AG09319 (cell line): ENCODE data around the gene IGFLR1.

Source experiments
- DNase-seq: peaks from one replicate; pipeline ENCODE4 v3.0.0-alpha.2; 2010; ENCODE audit warnings: low read depth; ENCODE audit errors: extremely low read depth
- CTCF ChIP-seq: IDR thresholded peaks from 2 replicates; pipeline ENCODE4 v1.5.1; 2011; ENCODE audit warnings: low read depth, mild to moderate bottlenecking, inconsistent platforms, low read length, moderate library complexity

The IGFLR1 gene

DNA sequence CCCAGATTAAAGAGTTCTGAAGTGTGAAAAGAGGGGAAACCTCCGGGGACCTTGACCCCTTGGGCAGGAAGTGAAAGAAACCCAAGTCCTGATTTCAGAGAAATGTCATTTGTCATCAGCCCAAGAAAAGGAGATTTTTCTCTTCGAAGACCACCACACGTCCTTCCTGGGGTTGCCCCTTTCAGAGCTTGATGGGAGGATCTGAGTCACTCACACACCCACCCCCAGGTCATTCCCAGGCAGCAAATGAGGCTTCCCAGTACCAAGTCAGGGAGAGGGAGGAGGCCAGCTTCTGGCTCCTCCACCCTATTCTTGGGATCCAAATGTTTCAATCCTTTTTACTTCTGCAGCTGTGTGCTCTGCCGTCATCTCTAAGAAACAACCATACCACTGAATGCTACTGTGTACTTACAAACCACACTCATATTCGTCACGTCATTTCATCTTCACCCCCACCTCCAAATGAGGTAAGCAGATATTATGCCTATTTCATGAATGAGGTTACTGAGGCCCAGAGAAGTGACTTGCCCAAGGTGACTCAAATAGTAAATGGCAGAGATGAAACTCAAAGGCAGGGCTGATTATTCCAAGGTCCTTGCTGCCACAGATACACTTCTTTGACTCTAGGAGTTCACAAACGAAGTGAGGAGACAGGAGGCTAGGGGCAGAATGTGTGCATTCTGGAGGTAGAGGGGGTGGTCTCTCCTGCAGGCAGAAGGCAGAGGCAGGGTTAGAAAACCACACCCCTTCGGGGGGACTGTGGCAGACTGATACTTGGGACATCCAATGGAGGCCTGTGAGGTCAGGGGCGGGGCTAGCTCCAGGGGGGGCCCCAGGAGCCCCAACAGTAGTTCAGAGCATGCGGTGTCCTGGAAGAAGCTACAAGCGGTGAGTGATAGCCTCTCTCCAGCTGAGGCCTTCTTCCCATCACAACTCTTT lies 29.4 kb downstream of the IGFLR1 start:
- no peak for DNase-seq
- no peak for TF ChIP-seq CTCF

DNA sequence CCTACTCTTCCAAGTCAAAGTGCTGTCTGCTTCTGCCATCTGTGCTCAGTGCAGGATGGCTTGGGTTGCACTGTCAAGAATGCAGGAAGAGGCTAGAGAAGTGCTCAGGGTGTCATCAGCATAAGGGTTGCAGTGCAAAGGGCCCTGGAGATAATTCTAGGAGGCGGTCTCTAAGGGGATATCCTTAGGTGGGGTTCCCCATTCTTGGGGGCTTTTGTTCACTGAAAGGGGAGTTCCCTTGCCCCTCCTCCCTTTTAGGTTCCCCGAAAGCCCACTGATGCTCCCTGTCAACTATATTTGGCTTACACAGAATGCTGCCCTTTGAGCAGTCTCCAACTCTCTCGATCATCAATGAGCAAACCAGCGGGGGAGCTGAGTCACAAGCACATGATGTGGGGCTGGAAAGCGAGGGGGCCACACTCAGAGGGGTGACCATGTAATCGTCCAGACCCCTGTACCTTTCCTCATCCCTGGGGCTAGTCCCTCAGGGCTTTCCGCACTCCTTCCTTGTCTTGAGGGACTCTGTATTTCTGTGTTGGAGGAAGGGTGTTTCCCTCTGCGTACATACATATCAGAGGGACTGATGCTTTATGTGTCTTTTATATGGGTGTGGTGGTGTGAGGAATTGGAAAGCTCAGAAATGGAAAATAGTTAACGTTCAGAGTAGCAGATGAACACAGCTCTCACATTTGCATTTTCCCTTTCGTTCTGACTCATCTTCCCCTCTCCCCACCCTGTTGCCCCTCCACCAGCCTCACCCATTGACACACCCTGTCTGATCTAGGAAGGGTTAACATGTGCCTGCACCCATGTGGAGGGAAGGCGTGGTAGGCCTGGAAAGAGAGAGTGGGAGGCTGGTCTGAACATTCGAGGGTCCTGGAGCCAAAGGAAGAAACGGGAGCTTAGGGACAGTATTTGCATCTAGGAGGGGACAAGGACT lies 31.2 kb downstream of the IGFLR1 start:
- no peak for DNase-seq
- no peak for TF ChIP-seq CTCF

- no peak for TF ChIP-seq CTCF
- no peak for DNase-seq
Measured at GRCh38 chr19:35708391-35708790, 33.9 kb downstream of the IGFLR1 start.

DNA sequence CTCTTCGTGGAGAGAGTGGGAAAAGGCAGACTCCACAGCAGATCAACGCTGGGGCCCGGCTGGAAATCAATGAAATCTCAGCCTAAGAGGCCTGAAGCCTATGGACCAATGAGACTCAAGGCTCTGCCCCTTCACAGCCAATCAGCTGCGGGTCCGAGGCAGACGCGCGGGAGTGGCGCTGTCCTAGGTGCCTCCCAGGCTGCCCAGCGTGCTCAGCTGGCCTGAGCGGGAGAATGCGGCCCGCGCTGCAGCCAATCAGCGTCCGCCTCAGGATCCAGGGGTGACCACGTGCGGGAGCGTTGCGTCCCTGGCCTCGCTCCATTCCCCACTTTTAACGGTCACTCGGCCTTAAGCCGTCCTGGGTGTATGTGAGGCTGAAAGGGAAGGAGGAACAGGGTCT lies 38.0 kb downstream of the IGFLR1 start, which contains the start of gene ZBTB32:
Gene ZBTB32, plus strand, starts transcription at position 341 of the 400 bp plus-strand sequence. CDS start 10,069 bp downstream, outside the sequence.
- no peak for TF ChIP-seq CTCF
- no peak for DNase-seq

DNA sequence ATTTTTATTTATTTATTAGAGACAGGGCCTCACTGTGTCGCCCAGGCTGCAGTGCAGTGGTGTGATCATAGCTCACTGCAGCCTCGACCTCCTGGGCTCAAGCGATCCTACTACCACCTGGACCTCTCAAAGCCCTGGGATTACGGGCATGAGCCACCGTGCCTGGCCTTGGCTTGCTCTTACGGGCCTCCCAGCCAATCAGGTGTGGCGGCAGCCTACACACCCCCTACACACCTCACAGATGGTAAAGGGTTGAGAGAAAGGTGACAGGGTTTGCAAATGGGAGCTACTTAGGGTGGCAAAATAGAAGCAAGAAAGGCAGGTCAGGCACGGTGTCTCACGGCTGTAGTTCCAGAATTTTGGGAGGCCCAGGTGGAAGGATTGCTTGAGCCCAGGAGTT lies 38.9 kb downstream of the IGFLR1 start:
- DNase-seq: no peak
- no peak for TF ChIP-seq CTCF

- no peak for TF ChIP-seq CTCF
- DNase-seq: peak; percentile 92
Measured at GRCh38 chr19:35702223-35703012, 39.8 kb downstream of the IGFLR1 start.
